HK-2 (cell line): ENCODE measurements around the gene ARMC2.
"Not testable (repeated sequence)": the region's sequence is repeated elsewhere in the genome, so short reads cannot be mapped to it uniquely, and the experiment has no call there.

Experiments
- DNase-seq: peaks from one replicate; pipeline ENCODE4 v3.0.0-alpha.2; 2018; ENCODE audit not compliant: unreplicated experiment

Gene ARMC2

GRCh38 chr6:108952776-108953486, 104.7 kb downstream of the ARMC2 start:
- DNase-seq: no peak

GRCh38 chr6:108953681-108954080, 105.5 kb downstream of the ARMC2 start:
- no peak for DNase-seq

- no peak for DNase-seq
These were observed 107.2 kb downstream of the ARMC2 start for GRCh38 chr6:108955329-108955949.

- no peak for DNase-seq
These were observed 109.0 kb downstream of the ARMC2 start for GRCh38 chr6:108957221-108957620.

GRCh38 chr6:108958900-108959770, 110.9 kb downstream of the ARMC2 start:
- DNase-seq: no peak

- no peak for DNase-seq
These were observed 111.9 kb downstream of the ARMC2 start for GRCh38 chr6:108959972-108960582.

- no peak for DNase-seq
These were observed 112.4 kb downstream of the ARMC2 start for GRCh38 chr6:108960601-108961000.

- no peak for DNase-seq
These were observed 112.9 kb downstream of the ARMC2 start for GRCh38 chr6:108961077-108961476.

- no peak for DNase-seq
These were observed 113.8 kb downstream of the ARMC2 start for GRCh38 chr6:108961985-108962384.

GRCh38 chr6:108966251-108966650, 118.0 kb downstream of the ARMC2 start:
- no peak for DNase-seq

- DNase-seq: peak; percentile 70
These were observed 118.9 kb downstream of the ARMC2 start for GRCh38 chr6:108966855-108967755.

- DNase-seq: no peak
These were observed 120.4 kb downstream of the ARMC2 start for GRCh38 chr6:108968325-108969316.

GRCh38 chr6:108969776-108970175, 121.6 kb downstream of the ARMC2 start:
- DNase-seq: no peak

- DNase-seq: no peak
These were observed 126.0 kb downstream of the ARMC2 start for GRCh38 chr6:108974201-108974600.

- not testable (repeated sequence) for DNase-seq
These were observed 130.4 kb downstream of the ARMC2 start for GRCh38 chr6:108978638-108979037.

- DNase-seq: no peak
These were observed 134.2 kb downstream of the ARMC2 start for GRCh38 chr6:108982154-108983113.

- DNase-seq: no peak
These were observed 134.9 kb downstream of the ARMC2 start for GRCh38 chr6:108983151-108983550.

- no peak for DNase-seq
These were observed 137.1 kb downstream of the ARMC2 start for GRCh38 chr6:108985301-108985700.

- no peak for DNase-seq
These were observed 138.9 kb downstream of the ARMC2 start for GRCh38 chr6:108987156-108987555.
